Measurements from ENCODE around the gene PPP1R26.

- TF ChIP-seq, protein P1, sequence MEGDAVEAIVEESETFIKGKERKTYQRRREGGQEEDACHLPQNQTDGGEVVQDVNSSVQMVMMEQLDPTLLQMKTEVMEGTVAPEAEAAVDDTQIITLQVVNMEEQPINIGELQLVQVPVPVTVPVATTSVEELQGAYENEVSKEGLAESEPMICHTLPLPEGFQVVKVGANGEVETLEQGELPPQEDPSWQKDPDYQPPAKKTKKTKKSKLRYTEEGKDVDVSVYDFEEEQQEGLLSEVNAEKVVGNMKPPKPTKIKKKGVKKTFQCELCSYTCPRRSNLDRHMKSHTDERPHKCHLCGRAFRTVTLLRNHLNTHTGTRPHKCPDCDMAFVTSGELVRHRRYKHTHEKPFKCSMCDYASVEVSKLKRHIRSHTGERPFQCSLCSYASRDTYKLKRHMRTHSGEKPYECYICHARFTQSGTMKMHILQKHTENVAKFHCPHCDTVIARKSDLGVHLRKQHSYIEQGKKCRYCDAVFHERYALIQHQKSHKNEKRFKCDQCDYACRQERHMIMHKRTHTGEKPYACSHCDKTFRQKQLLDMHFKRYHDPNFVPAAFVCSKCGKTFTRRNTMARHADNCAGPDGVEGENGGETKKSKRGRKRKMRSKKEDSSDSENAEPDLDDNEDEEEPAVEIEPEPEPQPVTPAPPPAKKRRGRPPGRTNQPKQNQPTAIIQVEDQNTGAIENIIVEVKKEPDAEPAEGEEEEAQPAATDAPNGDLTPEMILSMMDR (conservative IDR thresholded peaks at IDR 0.05), result no peak
- no peak for TF ChIP-seq EZH2 (IDR thresholded peaks at IDR 0.05; ENCODE audit: low read depth)
Measured at GRCh38 chr9:135536216-135536615, 56.6 kb downstream of the PPP1R26 start.

Data from PC-9 (cell line).